Left cardiac atrium (tissue), 4 donors: ENCODE data around the gene GNA14. TPM values are rescaled to one million over a fixed set of nuclear protein-coding genes. Genes with fewer than 3 reads are reported as not detected.
A peak's percentile ranks its signal among the peaks of the same experiment; 100 is the strongest.
"Not testable (repeated sequence)": the region's sequence is repeated elsewhere in the genome, so short reads cannot be mapped to it uniquely, and the experiment has no call there.

Source experiments
- ATAC-seq, 2 donors: fragments of 200-7000 bp; cut with Tn5 transposase; one replicate each; pipeline ENCODE4 v1.9.1; 2020; ENCODE audit warnings: mild to moderate bottlenecking in 2 of 2, moderate library complexity in 2 of 2
- DNase-seq: peaks from one replicate; pipeline ENCODE4 v3.0.0-alpha.2; 2020
- intact Hi-C, 2 donors: fragments of 100-400 bp; cut with DNase I; formaldehyde crosslinking; loops; one replicate each; pipeline versions ENCODE4 v1.14.1 to v1.15.1; 2022 to 2023
- total RNA-seq, 2 donors: library from RNA; stranded (reverse); fragmentation: NEBNext Ultra II Directional; extraction: Animal tissue kit (Norgen Biotek cat#: 25700); gene quantifications; one replicate each; pipeline ENCODE4 v1.2.1, GENCODE V29; 2021
- donor health status: DM: no; HTN: yes; CAD: no.
- donor health status: DM: no; HTN: yes; CAD: no; lungs with severe emphysema.
- donor health status: DM: yes; HTN: yes; CAD: no.
- donor health status: Dilated cardiomyopathy.

GNA14 gene
- total RNA-seq, 2 donors from 2014 or later = 4.2 to 5.5 TPM

DNA sequence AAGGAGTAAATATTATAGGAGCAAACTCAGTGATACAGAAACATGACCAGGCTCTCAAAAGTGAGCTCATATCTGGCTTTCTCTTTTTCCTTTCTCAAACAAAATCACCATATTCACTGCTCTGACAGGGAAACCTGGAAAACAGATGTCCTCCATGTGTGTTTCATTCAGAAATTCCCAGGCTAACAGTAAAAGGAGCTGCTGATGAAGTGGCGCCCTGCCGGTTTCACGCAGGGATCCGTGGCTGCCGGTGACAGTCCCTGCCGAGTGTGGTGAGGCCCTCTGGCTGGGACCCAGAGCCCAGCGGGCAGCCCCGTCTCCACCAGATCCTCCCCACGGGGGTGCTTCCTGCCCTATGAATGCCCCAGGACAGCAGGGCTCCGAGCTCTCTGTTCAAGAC lies 208.1 kb downstream of the GNA14 start:
- peak; percentile 8 to 24 for ATAC-seq
- intact Hi-C loops = no loop called here
- no peak for DNase-seq

GRCh38 chr9:77438653-77439052 lies 209.5 kb downstream of the GNA14 start:
- DNase-seq (no peak), ATAC-seq (no peak)
- intact Hi-C loops = loop anchor here in 1 of 2 donors (5.0 to 10.0 kb wide), 2 partner anchors 314 to 596 kb away; partner anchors contain the start of gene GNAQ

DNA sequence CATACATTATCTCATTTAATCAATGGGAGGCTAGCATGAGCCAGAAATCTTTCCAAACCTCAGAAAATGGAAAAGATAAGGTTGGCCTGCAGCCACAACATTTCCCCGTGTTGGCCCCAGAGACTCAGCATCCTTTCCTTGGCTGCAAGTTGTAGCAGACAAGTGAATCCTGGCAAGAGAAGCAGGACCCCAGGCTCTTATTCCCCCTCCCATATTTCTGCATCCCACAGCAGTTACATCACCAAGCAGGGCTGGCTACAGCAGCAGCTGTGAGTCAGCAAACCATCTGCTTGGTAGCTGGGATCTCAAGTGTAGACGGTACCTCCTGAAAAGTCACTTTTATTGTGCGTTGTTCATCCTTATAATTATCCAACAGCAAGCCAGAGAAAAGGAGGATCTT lies 212.4 kb downstream of the GNA14 start:
- DNase-seq = no peak
- intact Hi-C loops = loop anchor here in 1 of 2 donors (5.0 to 10.0 kb wide), 2 partner anchors 317 to 599 kb away; partner anchors contain the start of gene GNAQ

DNA sequence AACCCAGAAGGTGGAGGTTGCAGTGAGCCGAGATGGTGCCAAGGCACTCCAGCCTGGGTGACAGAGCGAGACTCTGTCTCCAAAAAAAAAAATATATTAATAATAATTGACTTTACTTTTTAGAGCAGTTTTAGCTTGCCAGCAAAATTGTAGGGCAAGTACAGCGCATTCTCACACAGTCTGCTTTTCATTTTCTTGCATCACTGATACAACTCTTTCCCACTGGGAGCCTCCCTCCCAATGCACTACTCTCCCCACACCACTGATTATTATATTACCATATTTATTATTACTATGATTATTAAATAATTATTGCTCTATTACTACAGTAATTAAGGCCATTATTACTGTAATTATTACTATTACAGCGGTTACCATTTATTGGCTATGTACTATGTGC lies 212.8 kb downstream of the GNA14 start:
- peak in 1 of 2 donors; percentile 76 for ATAC-seq
- intact Hi-C loops = loop anchor here in 1 of 2 donors (5.0 to 10.0 kb wide), 2 partner anchors 317 to 600 kb away; partner anchors contain the start of gene GNAQ
- DNase-seq = no peak

More for the DNA sequence above, 212.4 kb downstream of the GNA14 start:
- ATAC-seq = peak in 1 of 2 donors; percentile 75

DNA sequence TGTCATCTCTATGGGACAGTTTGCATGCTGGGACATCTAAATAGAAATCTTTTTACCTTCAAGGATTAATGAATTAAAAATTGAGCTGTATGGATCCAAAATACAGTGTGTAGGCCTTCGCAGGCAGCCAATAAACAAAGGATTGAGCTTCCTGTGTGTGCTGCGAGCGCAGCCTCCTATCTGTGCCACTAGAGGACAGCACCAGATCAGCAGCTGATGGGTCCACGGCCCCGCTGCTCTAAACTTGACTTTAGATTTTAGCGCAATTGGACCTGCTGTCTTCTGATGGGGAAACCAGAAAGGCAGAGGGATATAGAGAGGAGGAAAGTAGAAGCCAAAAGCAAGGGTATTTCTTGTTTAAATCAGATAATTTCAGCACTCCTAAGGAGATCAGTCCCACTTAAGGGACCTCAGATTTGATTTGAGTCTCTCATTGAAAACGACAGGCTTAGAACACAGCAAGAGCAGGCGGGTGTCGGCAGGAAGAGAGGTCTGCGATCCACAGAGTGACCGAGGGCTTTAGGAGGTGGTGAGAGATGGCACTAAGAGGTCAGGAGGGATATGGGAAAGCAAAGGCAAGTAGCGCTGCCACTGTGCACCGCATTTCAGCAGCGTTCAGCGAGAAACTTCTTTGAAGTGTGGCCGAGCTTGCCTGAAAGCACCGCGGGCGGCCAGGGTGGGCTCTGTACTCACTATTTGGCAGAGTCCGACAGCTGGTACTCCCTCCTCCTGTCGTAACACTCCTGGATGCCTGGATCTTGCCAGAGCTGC lies 214.3 kb downstream of the GNA14 start:
- ATAC-seq (peak; percentile 79 to 82), DNase-seq (peak; percentile 69)
- intact Hi-C loops = loop anchor here in 1 of 2 donors (10.0 kb wide), 1 partner anchor 601 kb away; the partner anchor contains the start of gene GNAQ

GRCh38 chr9:77432053-77432452 lies 216.1 kb downstream of the GNA14 start:
- intact Hi-C loops = loop anchor here in 1 of 2 donors (10.0 kb wide), 1 partner anchor 603 kb away; the partner anchor contains the start of gene GNAQ
- ATAC-seq (no peak), DNase-seq (no peak)

- intact Hi-C loops = loop anchor here in 1 of 2 donors (10.0 kb wide), 1 partner anchor 605 kb away; the partner anchor contains the start of gene GNAQ
- DNase-seq = no peak
- no peak for ATAC-seq
Observed at GRCh38 chr9:77429928-77430327, 218.2 kb downstream of the GNA14 start.

- no peak for ATAC-seq
- intact Hi-C loops = no loop called here
Observed at GRCh38 chr9:77427256-77427927, 220.7 kb downstream of the GNA14 start.

GRCh38 chr9:77426712-77427111 lies 221.4 kb downstream of the GNA14 start:
- DNase-seq (no peak), ATAC-seq (no peak)
- intact Hi-C loops = no loop called here

More at GRCh38 chr9:77427256-77427927, 220.7 kb downstream of the GNA14 start:
- no peak for DNase-seq

DNA sequence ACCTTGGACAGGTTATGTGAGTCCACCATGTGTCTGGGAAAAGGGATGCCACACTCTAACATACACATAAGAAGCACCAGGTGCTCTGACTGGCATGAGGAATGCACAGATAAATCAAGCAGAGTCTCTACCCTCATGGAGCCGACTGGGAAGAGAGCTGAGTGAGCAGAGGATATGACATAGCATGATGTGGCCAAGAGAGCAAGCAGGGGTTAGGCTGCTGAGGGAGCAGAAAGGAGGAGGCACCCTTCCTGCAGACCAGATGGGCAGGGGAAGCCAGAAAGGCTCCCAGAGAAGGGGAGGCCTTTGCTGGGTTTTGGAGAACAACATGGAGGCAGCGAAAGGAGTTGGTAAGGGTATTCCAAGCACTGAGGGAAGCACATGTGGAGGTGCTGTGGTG lies 223.1 kb downstream of the GNA14 start:
- intact Hi-C loops = no loop called here
- DNase-seq (no peak), ATAC-seq (no peak)

DNA sequence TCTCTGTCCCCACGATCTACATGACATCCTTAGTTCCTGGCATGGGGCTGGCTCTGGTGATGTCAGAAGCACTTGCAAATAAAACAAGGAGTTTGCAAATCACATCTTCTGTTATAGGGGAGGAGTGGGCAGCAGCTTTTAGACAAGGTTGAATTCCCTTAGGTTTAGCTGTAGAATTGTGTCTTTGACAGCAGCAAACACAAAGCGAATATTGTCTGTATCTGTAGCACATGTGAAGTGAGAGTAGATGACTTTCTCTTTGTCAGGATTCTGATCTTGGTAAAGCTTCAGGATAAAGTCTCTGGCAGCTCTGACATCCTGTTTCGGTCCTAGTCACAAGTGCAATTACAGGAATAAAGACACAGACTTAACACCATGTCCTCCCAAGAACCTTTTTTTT lies 224.3 kb downstream of the GNA14 start:
- DNase-seq = no peak
- intact Hi-C loops = no loop called here
- ATAC-seq = no peak

DNA sequence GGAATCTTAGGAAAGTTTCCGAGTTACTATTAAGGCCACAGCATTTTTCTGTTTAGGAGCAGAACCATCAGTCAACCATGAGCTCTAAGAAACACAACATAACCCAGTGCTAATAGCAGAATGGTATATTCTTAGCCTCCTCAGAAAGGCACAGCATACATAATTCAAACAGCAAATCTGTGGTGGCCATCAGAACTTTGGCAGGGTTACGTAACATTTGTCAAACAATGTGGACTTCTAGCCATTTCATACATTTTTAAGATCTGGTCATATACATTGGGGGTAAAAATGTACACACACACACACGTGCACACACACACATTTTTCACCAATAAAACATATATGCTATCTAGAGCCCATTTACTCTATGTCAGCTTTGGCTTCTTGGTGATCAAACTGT lies 225.2 kb downstream of the GNA14 start:
- no peak for DNase-seq
- intact Hi-C loops = no loop called here
- no peak for ATAC-seq

- DNase-seq (no peak), ATAC-seq (no peak)
- intact Hi-C loops = no loop called here
Observed at GRCh38 chr9:77421506-77422265, 226.4 kb downstream of the GNA14 start.

DNA sequence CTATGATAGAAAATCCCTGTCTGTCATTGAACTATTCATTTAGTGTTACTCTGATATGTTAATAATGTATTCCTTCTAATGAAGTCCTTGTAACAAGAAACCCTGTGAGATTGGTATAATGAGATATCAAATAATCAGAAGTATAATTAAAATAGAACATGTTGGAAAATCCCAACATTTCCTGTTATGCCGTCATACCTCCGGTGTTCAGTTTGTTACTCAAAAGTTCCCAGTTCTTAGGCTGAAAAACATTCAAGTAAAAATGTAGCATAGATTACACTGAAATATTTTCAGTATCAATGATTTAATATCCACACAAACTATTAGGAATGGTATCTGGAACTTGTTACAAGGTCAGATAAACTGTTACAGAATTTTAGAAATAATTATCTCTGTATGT lies 227.5 kb downstream of the GNA14 start:
- DNase-seq (no peak), ATAC-seq (no peak)
- intact Hi-C loops = no loop called here

GRCh38 chr9:77418226-77418625 lies 229.9 kb downstream of the GNA14 start:
- ATAC-seq = peak in 1 of 2 donors; percentile 36
- DNase-seq = no peak
- intact Hi-C loops = no loop called here

- intact Hi-C loops = no loop called here
- DNase-seq (no peak), ATAC-seq (peak in 1 of 2 donors; percentile 89)
Observed at GRCh38 chr9:77417566-77417965, 230.6 kb downstream of the GNA14 start.

GRCh38 chr9:77408521-77408920 lies 239.6 kb downstream of the GNA14 start:
- DNase-seq, intact Hi-C loops, ATAC-seq: not testable (repeated sequence)

DNA sequence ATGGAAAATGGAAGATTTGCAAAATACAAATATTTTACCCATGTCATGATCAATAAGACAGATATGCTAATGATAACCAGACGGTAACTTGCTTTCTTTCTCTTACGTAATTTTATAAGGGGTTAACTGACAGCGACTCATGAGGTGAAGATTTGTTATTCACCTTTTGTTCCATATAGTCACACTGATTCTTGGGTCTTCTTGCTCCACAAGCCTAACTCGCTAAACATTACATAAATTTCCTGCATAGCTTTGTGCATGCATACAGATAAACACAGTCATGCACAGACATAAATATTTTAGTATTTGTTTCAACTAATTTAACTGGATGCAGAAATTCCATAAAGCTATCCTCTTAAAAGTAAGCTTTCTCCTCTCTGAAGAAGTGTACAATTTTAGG lies 244.9 kb downstream of the GNA14 start:
- intact Hi-C loops = no loop called here
- DNase-seq (no peak), ATAC-seq (no peak)

- ATAC-seq (no peak), DNase-seq (no peak)
- intact Hi-C loops = no loop called here
Observed at GRCh38 chr9:77402286-77402685, 245.8 kb downstream of the GNA14 start.
